IMR-90 (cell line): ENCODE results near the gene AKT3. TPM values are rescaled to one million over a fixed set of nuclear protein-coding genes. Genes with fewer than 3 reads are reported as not detected.

Experiments
- ATAC-seq: fragments of 200-7000 bp; cut with Tn5 transposase; 2 replicates; pipeline ENCODE4 v1.9.1; 2020; ENCODE audit warnings: low read depth, mild to moderate bottlenecking, moderate library complexity
- BruUV-seq: library from RNA; stranded (reverse); fragments of 400-500 nt; replicated peaks from 2 replicates; lab custom pipeline; 2021; lab: Mats Ljungman, UMichigan
- CTCF ChIA-PET: fragments of 300-600 bp; formaldehyde crosslinking; extraction: SDS; loops from one replicate; lab custom pipeline; 2021; ENCODE audit warnings: antibody characterized with exemption; lab: Yijun Ruan, JAX
- POLR2A ChIA-PET: fragments of 300-600 bp; sonication (Branson Sonifier 250); formaldehyde crosslinking; loops from one replicate; lab custom pipeline; 2022; ENCODE audit warnings: antibody characterized with exemption; ENCODE audit not compliant: unreplicated experiment; lab: Charles Lee
- DNase-seq: peaks from one replicate; pipeline ENCODE4 v3.0.0; 2013
- H2AFZ ChIP-seq: replicated peaks from 2 replicates; pipeline ENCODE3; 2013; ENCODE audit warnings: low read length, mild to moderate bottlenecking; ENCODE audit not compliant: poor library complexity
- H2AK5ac ChIP-seq: 2 replicates; pipeline ENCODE4 v1.6.1; 2013; ENCODE audit warnings: low read depth, low read length, inconsistent platforms
- H2AK9ac ChIP-seq: replicated peaks from 2 replicates; pipeline ENCODE3; 2013; ENCODE audit warnings: mild to moderate bottlenecking, low read depth, low read length, moderate library complexity; ENCODE audit not compliant: poor library complexity
- H2BK120ac ChIP-seq: 2 replicates; pipeline ENCODE4 v1.6.1; 2013; ENCODE audit warnings: low read depth, low read length, inconsistent platforms
- H2BK15ac ChIP-seq: 3 replicates; pipeline ENCODE4 v1.6.1; 2013; ENCODE audit warnings: low read depth, low read length, inconsistent platforms
- H2BK20ac ChIP-seq: 2 replicates; pipeline ENCODE4 v1.6.1; 2013; ENCODE audit warnings: low read depth, mild to moderate bottlenecking, inconsistent platforms, low read length, moderate library complexity
- H2BK5ac ChIP-seq: 2 replicates; pipeline ENCODE4 v1.6.1; 2013; ENCODE audit warnings: mild to moderate bottlenecking, low read depth, low read length, inconsistent platforms; ENCODE audit not compliant: poor library complexity, severe bottlenecking
- H3K14ac ChIP-seq: replicated peaks from 2 replicates; pipeline ENCODE4 v1.6.1; 2013; ENCODE audit warnings: low read depth, low read length, inconsistent platforms
- H3K18ac ChIP-seq: 2 replicates; pipeline ENCODE4 v1.6.1; 2013; ENCODE audit warnings: low read depth, low read length, control low read depth
- H3K23ac ChIP-seq: 2 replicates; pipeline ENCODE4 v1.6.1; 2013; ENCODE audit warnings: low read depth, low read length, inconsistent platforms
- H3K27ac ChIP-seq: 2 replicates; pipeline ENCODE4 v1.5.1; 2013; ENCODE audit warnings: mild to moderate bottlenecking, control low read depth, low read length; ENCODE audit not compliant: insufficient read depth
- H3K27me3 ChIP-seq: 2 replicates; pipeline ENCODE4 v1.6.1; 2013; ENCODE audit warnings: low read length; ENCODE audit not compliant: control insufficient read depth, insufficient read depth
- H3K36me3 ChIP-seq: 2 replicates; pipeline ENCODE4 v1.6.1; 2013; ENCODE audit warnings: low read length, mixed read lengths; ENCODE audit not compliant: control insufficient read depth, insufficient read depth
- H3K4ac ChIP-seq: 2 replicates; pipeline ENCODE4 v1.6.1; 2013; ENCODE audit warnings: low read depth, low read length, inconsistent platforms
- H3K4me1 ChIP-seq: 2 replicates; pipeline ENCODE4 v1.6.1; 2013; ENCODE audit warnings: low read length, mixed read lengths; ENCODE audit not compliant: control insufficient read depth, insufficient read depth
- H3K4me2 ChIP-seq: 2 replicates; pipeline ENCODE4 v1.6.1; 2013; ENCODE audit warnings: low read depth, mild to moderate bottlenecking, control low read depth, low read length, moderate library complexity
- H3K4me3 ChIP-seq: 2 replicates; pipeline ENCODE4 v1.5.1; 2013; ENCODE audit warnings: low read depth, mild to moderate bottlenecking, control low read depth, low read length, moderate library complexity; ENCODE audit not compliant: insufficient read depth
- H3K56ac ChIP-seq: 2 replicates; pipeline ENCODE4 v1.6.1; 2013; ENCODE audit warnings: low read length, inconsistent platforms; ENCODE audit not compliant: insufficient read depth; ENCODE audit errors: extremely low read depth
- H3K79me1 ChIP-seq, 2 experiments: 2 replicates each; pipeline ENCODE4 v1.6.1; 2013; ENCODE audit warnings: low read length in 2 of 2, inconsistent platforms in 1 of 2, low read depth in 1 of 2
- H3K9ac ChIP-seq: 2 replicates; pipeline ENCODE4 v1.6.1; 2013; ENCODE audit warnings: low read depth, low read length, control low read depth
- H3K9me1 ChIP-seq: 2 replicates; pipeline ENCODE4 v1.6.1; 2013; ENCODE audit warnings: low read length, inconsistent platforms; ENCODE audit not compliant: insufficient read depth
- H3K9me3 ChIP-seq: 2 replicates; pipeline ENCODE4 v1.6.1; 2013; ENCODE audit warnings: low read length; ENCODE audit not compliant: control insufficient read depth, insufficient read depth
- H4K20me1 ChIP-seq: 2 replicates; pipeline ENCODE4 v1.6.1; 2013; ENCODE audit warnings: low read length, inconsistent platforms; ENCODE audit not compliant: insufficient read depth
- H4K5ac ChIP-seq: 2 replicates; pipeline ENCODE4 v1.6.1; 2013; ENCODE audit warnings: mild to moderate bottlenecking, low read depth, low read length, control low read depth
- H4K8ac ChIP-seq, 2 experiments: 2 replicates each; pipeline ENCODE4 v1.6.1; 2013; ENCODE audit warnings: low read depth in 2 of 2, low read length in 2 of 2, control low read depth in 1 of 2, inconsistent platforms in 1 of 2
- H4K91ac ChIP-seq: 2 replicates; pipeline ENCODE4 v1.6.1; 2013; ENCODE audit warnings: low read depth, low read length, inconsistent platforms; ENCODE audit not compliant: insufficient read depth
- BHLHE40 ChIP-seq: fragments of 150-350 bp; IDR thresholded peaks from 2 replicates; pipeline ENCODE4 v1.6.1; 2016; ENCODE audit warnings: mild to moderate bottlenecking, low read depth, low read length
- CEBPB ChIP-seq: IDR thresholded peaks from 2 replicates; pipeline ENCODE4 v1.6.1; 2012; ENCODE audit warnings: low read depth, low read length, improper control_type of control experiment
- CHD1 ChIP-seq: IDR thresholded peaks from 2 replicates; pipeline ENCODE4 v1.6.1; 2012; ENCODE audit warnings: low read depth, low read length, improper control_type of control experiment
- CTCF ChIP-seq: conservative IDR thresholded peaks from 2 replicates; pipeline ENCODE4 v1.5.1; 2012; ENCODE audit warnings: mild to moderate bottlenecking, low read depth, low read length, improper control_type of control experiment
- ELK1 ChIP-seq: fragments of 150-350 bp; IDR thresholded peaks from 2 replicates; pipeline ENCODE4 v1.6.1; 2016; ENCODE audit warnings: low read depth, mild to moderate bottlenecking, low read length, moderate library complexity, borderline replicate concordance
- FOS ChIP-seq: fragments of 150-350 bp; IDR thresholded peaks from 2 replicates; pipeline ENCODE4 v1.6.1; 2016; ENCODE audit warnings: low read depth, low read length
- MAFK ChIP-seq: IDR thresholded peaks from 2 replicates; pipeline ENCODE4 v1.6.1; 2012; ENCODE audit warnings: low read depth, low read length, improper control_type of control experiment
- MAZ ChIP-seq: IDR thresholded peaks from 2 replicates; pipeline ENCODE4 v1.6.1; 2012; ENCODE audit warnings: low read depth, mild to moderate bottlenecking, low read length, improper control_type of control experiment, moderate library complexity, borderline replicate concordance
- MXI1 ChIP-seq: IDR thresholded peaks from 2 replicates; pipeline ENCODE4 v1.6.1; 2012; ENCODE audit warnings: low read depth, mild to moderate bottlenecking, low read length, moderate library complexity, borderline replicate concordance
- NFE2L2 ChIP-seq: fragments of 150-350 bp; IDR thresholded peaks from 2 replicates; pipeline ENCODE4 v1.6.1; 2016; ENCODE audit warnings: low read depth, mild to moderate bottlenecking, low read length
- POLR2A ChIP-seq: IDR thresholded peaks from 2 replicates; pipeline ENCODE4 v1.6.1; 2012; ENCODE audit warnings: mild to moderate bottlenecking, low read depth, low read length
- RAD21 ChIP-seq: IDR thresholded peaks from 2 replicates; pipeline ENCODE4 v1.6.1; 2012; ENCODE audit warnings: low read length, improper control_type of control experiment
- RCOR1 ChIP-seq: IDR thresholded peaks from 2 replicates; pipeline ENCODE4 v1.6.1; 2012; ENCODE audit warnings: mild to moderate bottlenecking, low read length, improper control_type of control experiment; ENCODE audit not compliant: insufficient replicate concordance
- RFX5 ChIP-seq: IDR thresholded peaks from 2 replicates; pipeline ENCODE4 v1.8.0; 2012; ENCODE audit warnings: low read depth, mild to moderate bottlenecking, low read length, moderate library complexity
- SMC3 ChIP-seq: fragments of 150-350 bp; IDR thresholded peaks from 2 replicates; pipeline ENCODE4 v1.6.1; 2016; ENCODE audit warnings: low read depth, mild to moderate bottlenecking, antibody characterized with exemption, low read length, moderate library complexity
- USF2 ChIP-seq: fragments of 150-350 bp; IDR thresholded peaks from 2 replicates; pipeline ENCODE4 v1.6.1; 2017; ENCODE audit warnings: mild to moderate bottlenecking, antibody characterized with exemption, low read length, low read depth
- WGBS, 2 experiments: methylation state at CpG; one replicate each; pipeline versions ENCODE4 v1.1.5 to v1.1.7; 2013; ENCODE audit warnings: missing lambda C conversion rate in 2 of 2; ENCODE audit not compliant: insufficient read length in 1 of 2; ENCODE audit errors: extremely low coverage in 2 of 2; 5-methylcytosine and 5-hydroxymethylcytosine counted together
- dilution Hi-C: fragments of 300-500 bp; cut with HindIII; formaldehyde crosslinking; loops from one replicate; pipeline ENCODE4 v1.14.3; 2018; ENCODE audit warnings: low sequenced_read_pairs; ENCODE audit not compliant: unreplicated experiment
- in situ Hi-C: fragments of 300-500 bp; cut with MboI; formaldehyde crosslinking; loops from 3 replicates; pipeline ENCODE4 v1.14.3; 2019; ENCODE audit warnings: low sequenced_read_pairs, inconsistent platforms, mixed read lengths
- intact Hi-C: fragments of 100-400 bp; cut with micrococcal nuclease; formaldehyde crosslinking; loops from 2 replicates; pipeline ENCODE4 v1.10.0; 2022
- polyA plus RNA-seq, 3 experiments: library from polyadenylated mRNA; depleted of rRNA; stranded (reverse); fragments of >200 nt; gene quantifications; 2 replicates each; pipeline ENCODE4 v1.2.3, GENCODE V29; 2012; ENCODE audit warnings: low replicate concordance in 1 of 3
- total RNA-seq: library from RNA; depleted of rRNA; stranded (reverse); fragments of >200 nt; gene quantifications from 2 replicates; pipeline ENCODE4 v1.2.3, GENCODE V29; 2012

AKT3 gene
- total and polyA plus RNA-seq, 2 of the 4 experiments (the other 2 are of a cell fraction), result 15.2 to 19.4 TPM

DNA sequence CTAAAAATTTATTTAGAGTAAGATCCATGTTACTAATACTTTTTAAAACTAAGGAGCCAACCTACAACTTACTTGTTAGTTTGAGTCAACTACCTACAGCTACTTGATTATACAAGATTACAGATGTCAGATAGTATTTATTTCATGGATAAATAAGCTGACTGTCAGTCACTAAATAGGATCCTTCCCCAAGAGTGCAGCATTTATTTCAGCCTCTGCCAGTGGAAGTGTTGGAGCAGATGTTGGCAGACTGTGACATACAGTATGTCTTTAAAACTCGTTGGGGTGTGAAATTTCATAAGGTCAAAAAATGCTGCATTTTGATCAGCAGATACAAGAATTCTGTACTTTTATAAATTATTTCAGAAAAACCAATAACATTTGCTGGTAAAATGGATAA is 156.2 kb downstream of the AKT3 start:
- TF ChIP-seq NFE2L2, result no peak
- no peak for TF ChIP-seq RAD21
- no peak for TF ChIP-seq MAFK
- TF ChIP-seq CEBPB, result no peak
- no peak for TF ChIP-seq CHD1
- TF ChIP-seq CTCF, result no peak
- TF ChIP-seq RCOR1, result no peak
- no peak for TF ChIP-seq BHLHE40
- no peak for TF ChIP-seq MXI1
- no peak for TF ChIP-seq MAZ
- no peak for TF ChIP-seq RFX5
- TF ChIP-seq ELK1, result no peak
- no peak for TF ChIP-seq FOS
- TF ChIP-seq POLR2A, result no peak
- TF ChIP-seq USF2, result no peak
- TF ChIP-seq SMC3, result no peak
- H3K27ac ChIP-seq, result no peak overlapping the region
- ATAC-seq, result 0 out of 2 replicates have a peak, but pooled peaks have one; percentile 35
- peak overlapping the region; percentile 16 for H2BK5ac ChIP-seq
- no peak for DNase-seq
- peaks cover 15 to 17% of the 10 kb centered on the region in 2 experiments for H3K79me1 ChIP-seq
- no TSS peak for BruUV-seq
- H3K14ac ChIP-seq, result no peak overlapping the region
- H3K18ac ChIP-seq, result no peak overlapping the region
- in situ Hi-C loops, result no loop called here
- H2BK20ac ChIP-seq, result no peak overlapping the region; the same call in 1 of the 2 replicates
- no peak overlapping the region for H3K23ac ChIP-seq
- no peak overlapping the region; the same call in 1 of the 2 replicates for H3K4ac ChIP-seq
- no CpG with 5 or more reads among the region's 1 CpG for WGBS, 2 experiments
- intact Hi-C loops, result no loop called here
- no peak overlapping the region for H2BK120ac ChIP-seq
- H3K4me3 ChIP-seq, result no peak overlapping the region
- H3K4me1 ChIP-seq, result 0 out of 2 replicates have a peak, but pooled peaks cover 2% of the 10 kb centered on the region
- no peaks in the 10 kb centered on the region for H4K20me1 ChIP-seq
- H4K8ac ChIP-seq, result no peak overlapping the region; a peak in 1 of 4 replicates
- H2AK5ac ChIP-seq, result no peak overlapping the region
- no peak overlapping the region for H3K9ac ChIP-seq
- no peak overlapping the region for H4K91ac ChIP-seq
- no peaks in the 10 kb centered on the region for H3K9me3 ChIP-seq
- no peaks in the 10 kb centered on the region for H3K27me3 ChIP-seq
- H2BK15ac ChIP-seq, result no peak overlapping the region
- H2AK9ac ChIP-seq, result no peak overlapping the region
- H2AFZ ChIP-seq, result no peak overlapping the region
- dilution Hi-C loops, result no loop called here
- no peaks in the 10 kb centered on the region; the same call in 1 of the 2 replicates for H3K9me1 ChIP-seq
- no peak overlapping the region for H3K56ac ChIP-seq
- no peak overlapping the region for H4K5ac ChIP-seq
- CTCF ChIA-PET, result interaction anchor here (0.7 kb wide), 1 partner anchor 30 kb away, joined by 4 read pairs; no protein-coding TSS in a partner anchor
- peaks cover 2% of the 10 kb centered on the region for H3K36me3 ChIP-seq
- POLR2A ChIA-PET, result interaction anchor here (0.7 kb wide), 1 partner anchor 16 kb away, joined by 3 read pairs; no protein-coding TSS in a partner anchor
- H3K4me2 ChIP-seq, result no peak overlapping the region
